Heart left ventricle (tissue), 16 donors: Measurements from ENCODE around the gene KCNQ1OT1. TPM values are rescaled to one million over a fixed set of nuclear protein-coding genes. Genes with fewer than 3 reads are reported as not detected.

Experiments used
- ATAC-seq, 4 donors: fragments of 200-7000 bp; cut with Tn5 transposase; one replicate each; pipeline ENCODE4 v1.9.1; 2020 to 2022; ENCODE audit warnings: moderate library complexity in 4 of 4, mild to moderate bottlenecking in 3 of 4, moderate number of reproducible peaks in 1 of 4
- DNase-seq, 5 donors: peaks; one replicate each; pipeline ENCODE4 v3.0.0-alpha.2; 2020
- H3K27ac ChIP-seq, 12 donors: fragments of 200-600 bp; sonication (generic) in 4 of 12; one replicate each; pipeline versions ENCODE4 v1.5.0 to v1.8.0; 2016 to 2022; ENCODE audit warnings: mild to moderate bottlenecking in 2 of 12
- H3K27me3 ChIP-seq, 9 donors: fragments of 200-600 bp; sonication (generic) in 2 of 9; one replicate each; pipeline versions ENCODE4 v1.5.1 to v1.8.0; 2016 to 2022; ENCODE audit warnings: mild to moderate bottlenecking in 3 of 9
- H3K36me3 ChIP-seq, 9 donors: fragments of 200-600 bp; sonication (generic) in 2 of 9; one replicate each; pipeline versions ENCODE4 v1.5.0 to v1.8.0; 2018 to 2022; ENCODE audit warnings: mild to moderate bottlenecking in 2 of 9
- H3K4me1 ChIP-seq, 12 donors: fragments of 200-600 bp; sonication (generic) in 4 of 12; one replicate each; pipeline versions ENCODE4 v1.5.0 to v1.8.0; 2016 to 2022; ENCODE audit warnings: mild to moderate bottlenecking in 3 of 12
- H3K4me3 ChIP-seq, 12 donors: fragments of 200-600 bp; sonication (generic) in 4 of 12; one replicate each; pipeline versions ENCODE4 v1.5.0 to v1.8.0; 2017 to 2022; ENCODE audit warnings: mild to moderate bottlenecking in 9 of 12, moderate library complexity in 4 of 12
- H3K9me3 ChIP-seq, 12 donors: fragments of 200-600 bp; sonication (generic) in 4 of 12; one replicate each; pipeline versions ENCODE4 v1.5.0 to v1.8.0; 2016 to 2022; ENCODE audit warnings: mild to moderate bottlenecking in 1 of 12
- CTCF ChIP-seq, 12 donors: fragments of 200-600 bp; sonication (generic) in 4 of 12; IDR thresholded peaks; one replicate each; pipeline versions ENCODE4 v1.5.0 to v1.8.0; 2018 to 2022; ENCODE audit warnings: antibody characterized with exemption in 12 of 12, mild to moderate bottlenecking in 5 of 12
- POLR2A ChIP-seq, 2 donors: fragments of 450-650 bp; IDR thresholded peaks; one replicate each; pipeline ENCODE4 v1.6.1; 2017; ENCODE audit warnings: antibody characterized with exemption in 2 of 2, mild to moderate bottlenecking in 2 of 2, moderate library complexity in 2 of 2
- WGBS, 4 donors: extraction: QIAGEN DNeasy Blood & Tissue Kit in 2 of 4; methylation state at CpG; one replicate each; pipeline versions ENCODE4 v1.1.5 to v1.1.7; 2013 to 2018; 5-methylcytosine and 5-hydroxymethylcytosine counted together
- intact Hi-C, 10 donors: fragments of 100-400 bp; cut with DNase I; formaldehyde crosslinking; loops; one replicate each; pipeline versions ENCODE4 v1.11.1 to v1.14.2; 2022
- polyA plus RNA-seq, 2 donors: library from polyadenylated mRNA; stranded (reverse); fragments of 200-250 nt; gene quantifications; one replicate each; pipeline ENCODE4 v1.2.3, GENCODE V29; 2013
- total RNA-seq, 9 donors: library from RNA; depleted of rRNA in 2 of 9; stranded (reverse); fragments of >200 nt in 2 of 9; fragmentation: NEBNext Ultra II Directional in 3 of 9; extraction: Animal tissue kit (Norgen Biotek cat#: 25700) in 3 of 9; gene quantifications; one replicate each; pipeline versions ENCODE4 v1.1.0 to v1.2.4, GENCODE V29; 2016 to 2023
- donor health status: ischemic (EF 13 %, LVEDD 7.1; RV severe dilation, severe dysfunction).
- donor health status: healthy with polysubstance abuse.
- donor health status: DM: no; HTN: yes; CAD: no.
- donor health status: DM: no; HTN: no; CAD: no.
- donor health status: ischemic (EF 25% LVEDD 6.9; RV normal size, moderate dysfunction).
- donor health status: ischemic (EF 25% LVEDD 5.7; RV mildly dilated, moderate dysfunction).
- donor health status: healthy.
- donor health status: DM: yes; HTN: yes; CAD: no.
- donor health status: ischemic (EF 35%, LVEDD 5.7; RV mildly dilated, moderate dysfunction).
- donor health status: nonischemic (EF 11% LVEDD 7.7; RV severe dilation, severe dysfunction).
- donor health status: DM: yes; HTN: yes; CAD: no.
- donor health status: PGD.
- donor health status: ischemic (EF 29% LVEDD 5.4; RV normal size, mild dysfunction).
- donor health status: nonischemic (EF 23%, LVEDD 6.1; RV moderate dilation, normal function).

KCNQ1OT1 gene
- total and polyA plus RNA-seq, 11 donors, result 0.14 to 0.93 (median 0.40) TPM

DNA sequence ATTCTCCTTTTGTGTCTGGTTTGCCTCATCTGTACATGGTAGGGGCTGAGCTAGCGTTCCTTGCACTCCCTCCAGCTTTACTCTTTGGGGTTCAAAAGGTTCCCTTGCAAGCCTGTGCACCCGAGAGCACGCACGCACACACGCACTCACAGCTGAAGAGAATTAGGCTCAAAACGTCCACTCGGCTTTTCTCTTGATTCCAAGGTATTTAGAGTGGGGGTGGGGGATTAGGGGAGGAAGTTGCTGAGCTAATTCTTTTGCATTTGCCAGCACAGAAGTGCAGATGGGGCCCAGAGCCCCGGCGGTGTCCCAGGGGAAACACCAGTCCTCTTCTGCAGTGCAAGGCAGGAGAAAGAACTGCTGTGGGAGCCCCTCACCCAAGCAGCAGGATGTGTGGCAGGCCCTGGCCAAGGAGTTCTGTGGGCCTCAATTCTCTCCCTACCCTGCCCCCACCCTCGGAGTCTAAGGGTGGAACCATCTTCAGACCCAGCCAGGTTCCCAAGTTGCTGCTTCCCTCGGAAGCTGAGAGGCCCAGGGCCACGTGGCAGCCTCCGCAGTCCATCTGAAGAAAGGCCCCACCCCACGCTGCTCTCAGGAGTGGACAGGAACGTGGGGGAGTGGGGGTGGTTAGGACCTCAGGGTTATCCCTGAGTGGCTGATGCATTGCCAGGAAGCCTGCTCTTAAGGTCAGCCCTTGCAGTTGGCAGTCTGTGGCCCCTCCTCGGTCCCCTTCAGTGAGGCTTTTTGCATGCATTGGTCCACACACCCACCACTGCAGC is 3.8 kb upstream of the KCNQ1OT1 start:
- H3K27me3 ChIP-seq, result no peaks in the 10 kb centered on the region
- ATAC-seq (no peak), DNase-seq (peak in 2 of 5 donors; percentile 24 to 52)
- H3K9me3 ChIP-seq, result peaks cover 0 to 6% (median 0%) of the 10 kb centered on the region in 12 donors
- intact Hi-C loops, result loop anchor here in 1 of 10 donors (5.0 kb wide), 1 partner anchor 74 kb away; no protein-coding TSS in a partner anchor
- H3K36me3 ChIP-seq, result no peaks in the 10 kb centered on the region
- TF ChIP-seq POLR2A (IDR thresholded peaks at IDR 0.05) (no peak), CTCF (IDR thresholded peaks at IDR 0.05) (no peak)
- H3K4me1 ChIP-seq, result peaks cover 0 to 14% (median 3%) of the 10 kb centered on the region in 12 donors
- 60 to 68% (median 62%) methylated on average over 12 to 16 of the region's 16 CpGs for WGBS, 4 donors
- H3K4me3 ChIP-seq, result no peak overlapping the region
- no peak overlapping the region for H3K27ac ChIP-seq

DNA sequence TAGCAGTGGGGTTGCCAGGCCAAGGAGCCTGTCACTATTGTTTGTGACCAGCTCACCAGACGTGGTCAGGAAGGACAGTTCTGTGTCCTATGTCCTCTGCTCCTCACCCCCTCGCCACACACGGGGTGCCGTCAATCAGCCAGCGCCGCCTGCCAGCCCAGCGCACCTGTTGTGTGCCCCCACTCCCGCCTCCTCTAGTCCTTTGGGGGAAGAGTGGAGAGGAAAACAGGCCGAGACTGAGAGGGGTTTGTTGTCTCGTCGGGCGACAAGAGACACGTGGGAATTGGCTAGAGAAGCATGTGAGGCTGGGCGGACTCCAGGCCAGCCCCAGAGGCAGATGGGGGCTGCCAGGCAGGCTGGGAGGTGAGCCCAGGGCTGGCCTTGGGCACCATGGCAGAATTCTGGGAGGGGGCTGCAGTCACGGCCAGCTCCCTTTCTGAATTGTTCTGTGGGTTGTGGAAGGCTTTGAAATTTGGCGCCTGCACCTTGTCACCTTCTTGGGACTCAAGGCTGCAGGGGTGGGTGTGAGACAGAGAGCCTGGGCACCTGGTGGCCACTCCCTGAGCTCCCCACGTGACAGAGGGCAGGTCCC is 3.1 kb upstream of the KCNQ1OT1 start:
- WGBS, 4 donors, result 85 to 90% (median 88%) methylated on average over 17 of the region's 17 CpGs
- intact Hi-C loops, result loop anchor here in 1 of 10 donors (5.0 kb wide), 1 partner anchor 74 kb away; no protein-coding TSS in a partner anchor
- Histone ChIP-seq H3K4me1 (peaks cover 0 to 14% (median 2%) of the 10 kb centered on the region in 12 donors), H3K4me3 (no peak overlapping the region), H3K27me3 (no peaks in the 10 kb centered on the region), H3K9me3 (peaks cover 0 to 6% (median 0%) of the 10 kb centered on the region in 12 donors), H3K27ac (no peak overlapping the region), H3K36me3 (no peaks in the 10 kb centered on the region)
- DNase-seq, result peak in 1 of 5 donors; percentile 46
- TF ChIP-seq POLR2A (IDR thresholded peaks at IDR 0.05) (no peak), CTCF (IDR thresholded peaks at IDR 0.05) (no peak)
- ATAC-seq, result no peak

DNA sequence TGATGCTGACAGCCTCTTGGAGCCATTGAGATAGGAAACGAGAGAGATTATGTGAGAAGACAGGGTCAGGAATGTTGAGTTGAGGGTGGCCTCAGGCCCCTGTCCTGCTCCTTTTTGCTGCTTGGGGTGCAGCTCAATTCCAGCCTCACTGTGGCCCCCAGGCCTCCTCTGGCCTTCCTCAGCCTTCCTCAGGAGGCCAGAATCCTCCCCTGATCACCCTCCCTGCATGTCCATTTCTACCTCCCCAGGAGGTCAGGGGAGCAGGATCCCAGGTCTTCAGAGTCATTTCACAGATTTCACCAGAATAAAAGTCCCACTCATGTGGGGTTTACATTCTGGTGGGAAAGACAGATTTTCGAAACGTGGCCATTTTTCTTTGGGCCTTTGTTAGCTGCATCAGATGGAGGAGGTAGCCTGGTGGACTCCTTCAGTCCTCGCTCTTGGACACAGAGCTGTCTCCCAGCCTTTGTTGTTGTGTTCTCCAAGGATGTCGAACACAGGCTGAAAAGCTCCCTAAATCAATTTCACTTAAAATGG is 2.2 kb upstream of the KCNQ1OT1 start:
- Histone ChIP-seq H3K4me1 (peaks cover 0 to 14% (median 2%) of the 10 kb centered on the region in 12 donors), H3K27me3 (no peaks in the 10 kb centered on the region), H3K36me3 (no peaks in the 10 kb centered on the region), H3K9me3 (peaks cover 0 to 6% (median 0%) of the 10 kb centered on the region in 12 donors), H3K4me3 (no peak overlapping the region), H3K27ac (no peak overlapping the region)
- DNase-seq (no peak), ATAC-seq (no peak)
- no peak for TF ChIP-seq CTCF (IDR thresholded peaks at IDR 0.05)
- no peak for TF ChIP-seq POLR2A (IDR thresholded peaks at IDR 0.05)
- intact Hi-C loops, result loop anchor here in 1 of 10 donors (5.0 kb wide), 1 partner anchor 75 kb away; no protein-coding TSS in a partner anchor
- WGBS, 4 donors, result 85 to 95% (median 92%) methylated on average over 5 of the region's 5 CpGs

- WGBS, 4 donors, result 88 to 91% (median 90%) methylated on average over 7 of the region's 7 CpGs
- Histone ChIP-seq H3K27me3 (no peaks in the 10 kb centered on the region), H3K27ac (peak overlapping the region in 6 of 12 donors; percentile 89 to 97 (median 94)), H3K4me1 (peaks cover 0 to 17% (median 5%) of the 10 kb centered on the region in 12 donors), H3K9me3 (peaks cover 0 to 4% (median 0%) of the 10 kb centered on the region in 12 donors), H3K4me3 (no peak overlapping the region), H3K36me3 (no peaks in the 10 kb centered on the region)
- DNase-seq, result peak in 1 of 5 donors; percentile 14
- ATAC-seq, result no peak
- intact Hi-C loops, result loop anchor here in 1 of 10 donors (5.0 kb wide), 1 partner anchor 76 kb away; no protein-coding TSS in a partner anchor
- TF ChIP-seq CTCF (IDR thresholded peaks at IDR 0.05) (no peak), POLR2A (IDR thresholded peaks at IDR 0.05) (no peak)
Observed at GRCh38 chr11:2701230-2701629, 1.4 kb upstream of the KCNQ1OT1 start.
